NCI-H1105 treated with DMSO at 0.1 percent for 48 hours (cell line): ENCODE results near the gene UNCX.

Source experiments
- DNase-seq: peaks from one replicate; lab custom pipeline; 2025; lab: John Stamatoyannopoulos, UW

UNCX gene

GRCh38 chr7:1232103-1232466 lies 587 bp upstream of the UNCX start:
- DNase-seq, result no peak

- DNase-seq, result peak; percentile 56
Observed at GRCh38 chr7:1233333-1234048, 819 bp downstream of the UNCX start.

- no peak for DNase-seq
Observed at GRCh38 chr7:1234049-1234880, 1.6 kb downstream of the UNCX start.

GRCh38 chr7:1234881-1235500 lies 2.3 kb downstream of the UNCX start:
- no peak for DNase-seq

GRCh38 chr7:1235501-1236131 lies 2.9 kb downstream of the UNCX start:
- DNase-seq, result no peak

GRCh38 chr7:1236132-1236661 lies 3.5 kb downstream of the UNCX start:
- peak; percentile 50 for DNase-seq

GRCh38 chr7:1236831-1237701 lies 4.4 kb downstream of the UNCX start:
- DNase-seq, result no peak

GRCh38 chr7:1237704-1238255 lies 5.1 kb downstream of the UNCX start:
- no peak for DNase-seq

GRCh38 chr7:1238450-1238882 lies 5.8 kb downstream of the UNCX start:
- DNase-seq, result no peak

- no peak for DNase-seq
Observed at GRCh38 chr7:1238931-1239802, 6.5 kb downstream of the UNCX start.

GRCh38 chr7:1239803-1240516 lies 7.3 kb downstream of the UNCX start:
- DNase-seq, result no peak

GRCh38 chr7:1240517-1241257 lies 8.0 kb downstream of the UNCX start:
- DNase-seq, result no peak

GRCh38 chr7:1241258-1241602 lies 8.6 kb downstream of the UNCX start:
- no peak for DNase-seq

- no peak for DNase-seq
Observed at GRCh38 chr7:1241603-1242255, 9.1 kb downstream of the UNCX start.

GRCh38 chr7:1242256-1242605 lies 9.6 kb downstream of the UNCX start:
- peak; percentile 73 for DNase-seq

GRCh38 chr7:1242606-1243289 lies 10.1 kb downstream of the UNCX start:
- DNase-seq, result no peak

- no peak for DNase-seq
Observed at GRCh38 chr7:1243290-1243963, 10.8 kb downstream of the UNCX start.
